ENCODE measurements around the gene KLHL8.

Gene KLHL8

DNA sequence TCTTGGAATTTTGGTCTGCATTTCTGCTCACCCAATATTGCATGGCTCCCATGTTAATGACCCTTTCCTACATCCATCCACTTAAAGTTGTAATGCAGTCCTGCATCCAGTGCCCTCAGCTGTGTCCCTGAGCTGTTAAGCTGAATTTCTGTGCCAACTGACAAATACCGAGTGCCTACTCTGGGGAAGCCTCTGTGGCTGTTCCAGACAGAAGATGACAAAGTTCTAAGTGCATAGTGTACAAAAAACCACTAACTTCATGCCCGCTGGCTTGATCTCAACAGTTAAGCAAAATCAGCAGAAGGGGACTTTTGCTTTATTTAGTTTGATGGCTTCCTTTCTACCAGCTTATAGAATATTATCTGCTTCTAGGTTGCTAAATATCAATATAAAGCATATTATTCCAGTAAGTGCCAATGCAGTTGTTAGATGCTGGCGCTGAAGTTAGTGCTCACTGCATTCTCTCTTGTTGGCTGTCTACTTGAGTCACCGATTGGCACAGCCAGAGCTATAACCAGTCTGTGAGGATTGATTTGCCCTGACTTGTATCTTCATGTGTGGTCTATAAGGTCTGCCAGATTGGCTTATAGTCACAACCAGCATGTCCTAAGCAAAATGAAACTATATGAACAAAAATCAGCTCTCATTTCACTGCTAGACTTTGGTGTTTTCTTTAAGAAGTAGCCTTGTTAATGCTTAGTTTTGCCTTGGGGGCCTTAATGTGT lies 98.9 kb downstream of the KLHL8 start:
- H3K27ac ChIP-seq (ENCODE audit: poor library complexity, severe bottlenecking) = peak overlapping the region; percentile 84
- H3K4me3 ChIP-seq (ENCODE audit: severe bottlenecking) = peak overlapping the region; percentile 10
- peak; percentile 76 for DNase-seq (ENCODE audit: low spot score)
- H3K9me3 ChIP-seq (ENCODE audit: severe bottlenecking) = no peaks in the 10 kb centered on the region
- peak; percentile 77 for ATAC-seq (ENCODE audit: low read depth)
- peaks cover 17% of the 10 kb centered on the region for H3K36me3 ChIP-seq (ENCODE audit: low read depth)
- H3K27me3 ChIP-seq (ENCODE audit: insufficient read depth, poor library complexity, severe bottlenecking) = no peaks in the 10 kb centered on the region
- peaks cover 28% of the 10 kb centered on the region for H3K4me1 ChIP-seq (ENCODE audit: insufficient read depth, poor library complexity, severe bottlenecking)
- TF ChIP-seq, protein P1, sequence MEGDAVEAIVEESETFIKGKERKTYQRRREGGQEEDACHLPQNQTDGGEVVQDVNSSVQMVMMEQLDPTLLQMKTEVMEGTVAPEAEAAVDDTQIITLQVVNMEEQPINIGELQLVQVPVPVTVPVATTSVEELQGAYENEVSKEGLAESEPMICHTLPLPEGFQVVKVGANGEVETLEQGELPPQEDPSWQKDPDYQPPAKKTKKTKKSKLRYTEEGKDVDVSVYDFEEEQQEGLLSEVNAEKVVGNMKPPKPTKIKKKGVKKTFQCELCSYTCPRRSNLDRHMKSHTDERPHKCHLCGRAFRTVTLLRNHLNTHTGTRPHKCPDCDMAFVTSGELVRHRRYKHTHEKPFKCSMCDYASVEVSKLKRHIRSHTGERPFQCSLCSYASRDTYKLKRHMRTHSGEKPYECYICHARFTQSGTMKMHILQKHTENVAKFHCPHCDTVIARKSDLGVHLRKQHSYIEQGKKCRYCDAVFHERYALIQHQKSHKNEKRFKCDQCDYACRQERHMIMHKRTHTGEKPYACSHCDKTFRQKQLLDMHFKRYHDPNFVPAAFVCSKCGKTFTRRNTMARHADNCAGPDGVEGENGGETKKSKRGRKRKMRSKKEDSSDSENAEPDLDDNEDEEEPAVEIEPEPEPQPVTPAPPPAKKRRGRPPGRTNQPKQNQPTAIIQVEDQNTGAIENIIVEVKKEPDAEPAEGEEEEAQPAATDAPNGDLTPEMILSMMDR (IDR thresholded peaks at IDR 0.05; ENCODE audit: poor library complexity, severe bottlenecking) = no peak

DNA sequence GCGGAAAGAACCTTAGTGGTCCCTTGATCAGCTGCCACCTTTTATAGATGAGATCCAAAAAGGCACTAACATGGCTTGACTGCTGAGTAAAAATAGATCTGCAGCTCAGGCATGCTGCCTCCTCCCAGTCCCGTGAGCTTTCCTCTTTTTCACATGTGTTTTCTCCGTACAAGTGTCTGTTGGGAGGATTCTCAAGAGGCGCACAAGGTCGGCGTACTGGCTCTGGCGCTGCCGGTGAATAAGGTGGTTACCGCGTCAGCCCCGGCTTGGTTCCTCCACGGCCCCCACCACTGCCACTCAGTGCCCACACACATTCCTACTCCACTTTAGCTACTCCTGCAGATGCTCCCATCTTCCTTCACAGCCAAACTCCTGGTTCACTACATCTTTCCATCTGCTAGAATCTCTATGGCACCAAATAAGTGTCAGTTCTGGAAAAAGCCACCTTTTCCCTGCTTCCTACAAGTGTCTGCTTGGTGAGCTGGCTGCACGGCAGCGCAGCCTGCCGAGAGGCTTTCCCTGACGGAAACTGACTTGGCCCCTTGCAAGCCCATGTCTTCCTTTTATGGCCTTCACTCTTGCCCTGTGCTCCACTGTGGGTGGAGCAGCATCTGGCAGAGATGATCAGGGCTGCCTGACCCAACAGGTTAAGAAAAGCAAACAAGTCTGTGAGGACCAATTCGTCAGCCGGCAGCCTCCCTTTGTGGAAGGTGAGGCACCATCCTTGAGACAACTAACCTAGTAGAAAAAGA lies 99.8 kb downstream of the KLHL8 start:
- TF ChIP-seq, protein P1 (IDR thresholded peaks at IDR 0.05; ENCODE audit: poor library complexity, severe bottlenecking) = no peak
- no peaks in the 10 kb centered on the region for H3K9me3 ChIP-seq (ENCODE audit: severe bottlenecking)
- H3K4me1 ChIP-seq (ENCODE audit: insufficient read depth, poor library complexity, severe bottlenecking) = peaks cover 28% of the 10 kb centered on the region
- DNase-seq (ENCODE audit: low spot score) (peak; percentile 92), ATAC-seq (ENCODE audit: low read depth) (peak; percentile 90)
- peaks cover 17% of the 10 kb centered on the region for H3K36me3 ChIP-seq (ENCODE audit: low read depth)
- peak overlapping the region; percentile 84 for H3K27ac ChIP-seq (ENCODE audit: poor library complexity, severe bottlenecking)
- H3K4me3 ChIP-seq (ENCODE audit: severe bottlenecking) = no peak overlapping the region
- no peaks in the 10 kb centered on the region for H3K27me3 ChIP-seq (ENCODE audit: insufficient read depth, poor library complexity, severe bottlenecking)

DNA sequence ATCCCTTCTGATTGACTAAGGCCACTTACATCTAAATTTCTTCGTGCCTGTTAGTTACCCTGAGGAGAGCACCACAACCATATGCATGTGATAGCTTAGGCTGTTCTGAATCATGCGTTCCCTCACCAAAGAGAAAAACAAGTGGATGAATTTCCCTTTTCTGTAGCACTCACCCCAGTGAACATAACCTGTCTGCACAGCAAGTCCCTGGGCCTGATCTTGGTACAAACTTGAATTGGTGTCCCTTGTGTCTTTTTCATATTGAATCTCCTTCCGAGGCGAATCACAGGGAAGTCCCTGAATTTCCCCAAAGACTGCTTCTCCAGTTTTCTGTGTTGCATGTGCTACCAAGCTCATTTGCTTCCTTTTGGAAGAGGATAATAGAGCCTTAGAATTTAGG lies 100.4 kb downstream of the KLHL8 start:
- TF ChIP-seq, protein P1 (IDR thresholded peaks at IDR 0.05; ENCODE audit: poor library complexity, severe bottlenecking) = no peak
- H3K27me3 ChIP-seq (ENCODE audit: insufficient read depth, poor library complexity, severe bottlenecking) = no peaks in the 10 kb centered on the region
- no peak for DNase-seq (ENCODE audit: low spot score)
- ATAC-seq (ENCODE audit: low read depth) = no peak
- H3K4me1 ChIP-seq (ENCODE audit: insufficient read depth, poor library complexity, severe bottlenecking) = peaks cover 28% of the 10 kb centered on the region
- H3K4me3 ChIP-seq (ENCODE audit: severe bottlenecking) = no peak overlapping the region
- H3K27ac ChIP-seq (ENCODE audit: poor library complexity, severe bottlenecking) = peak overlapping the region; percentile 84
- peaks cover 13% of the 10 kb centered on the region for H3K36me3 ChIP-seq (ENCODE audit: low read depth)
- H3K9me3 ChIP-seq (ENCODE audit: severe bottlenecking) = no peaks in the 10 kb centered on the region

DNA sequence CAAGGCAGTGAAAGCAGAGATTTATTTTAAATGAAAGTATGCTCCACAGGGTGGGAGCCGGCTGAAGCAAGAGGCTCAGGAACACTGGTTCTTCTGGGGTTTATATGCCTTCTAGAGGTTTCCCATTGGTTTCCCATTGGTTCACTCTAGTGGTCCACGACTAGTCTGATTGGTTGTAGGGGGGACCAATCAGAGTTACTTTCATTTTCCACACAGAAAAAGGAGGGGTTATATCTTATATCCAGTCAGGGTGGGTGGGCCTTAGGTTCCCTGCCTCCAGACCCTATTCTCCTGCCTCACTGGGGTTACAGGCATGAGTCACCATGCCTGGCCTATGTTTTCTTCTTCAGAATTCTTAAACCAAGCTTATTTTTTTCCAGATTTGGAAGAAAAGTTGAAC lies 101.6 kb downstream of the KLHL8 start:
- no peak for DNase-seq (ENCODE audit: low spot score)
- TF ChIP-seq, protein P1 (IDR thresholded peaks at IDR 0.05; ENCODE audit: poor library complexity, severe bottlenecking) = no peak
- H3K9me3 ChIP-seq (ENCODE audit: severe bottlenecking) = no peaks in the 10 kb centered on the region
- H3K4me1 ChIP-seq (ENCODE audit: insufficient read depth, poor library complexity, severe bottlenecking) = peaks cover 28% of the 10 kb centered on the region
- H3K27me3 ChIP-seq (ENCODE audit: insufficient read depth, poor library complexity, severe bottlenecking) = no peaks in the 10 kb centered on the region
- H3K36me3 ChIP-seq (ENCODE audit: low read depth) = peaks cover 15% of the 10 kb centered on the region
- no peak overlapping the region for H3K4me3 ChIP-seq (ENCODE audit: severe bottlenecking)
- no peak overlapping the region for H3K27ac ChIP-seq (ENCODE audit: poor library complexity, severe bottlenecking)
- 0 out of 3 replicates have a peak, but pooled peaks have one; percentile 4 for ATAC-seq (ENCODE audit: low read depth)
